Measurements from ENCODE around the gene TMEM132A. TPM values are rescaled to one million over a fixed set of nuclear protein-coding genes. Genes with fewer than 3 reads are reported as not detected.

Gene TMEM132A
- total and polyA plus RNA-seq, 10 donors: 5.6 to 15.6 (median 10.5) TPM

DNA sequence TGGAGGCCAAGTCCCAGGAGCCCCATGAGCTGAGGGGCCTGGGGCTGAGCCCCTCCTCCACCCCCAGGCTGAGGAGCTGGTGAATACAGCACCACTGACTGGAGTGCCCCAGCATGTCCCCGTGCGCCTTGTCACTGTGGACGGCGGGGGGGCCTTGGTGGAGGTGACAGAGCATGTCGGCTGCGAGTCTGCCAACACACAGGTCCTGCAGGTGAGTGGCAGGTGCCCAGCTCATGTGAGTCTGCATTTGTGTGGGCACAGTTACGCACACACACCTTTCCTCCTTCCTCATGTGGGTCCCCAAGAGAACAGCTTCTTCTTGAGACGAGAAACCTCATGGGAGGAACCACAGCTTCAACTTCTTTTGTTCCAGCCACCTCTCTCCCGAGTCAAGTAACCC lies 7.7 kb downstream of the TMEM132A start:
- H3K4me1 ChIP-seq: peaks cover 0 to 48% (median 24%) of the 10 kb centered on the region in 6 donors
- H3K27me3 ChIP-seq (replicated peaks in 1 of 7): peaks cover 0 to 4% (median 0%) of the 10 kb centered on the region in 7 donors
- H3K9me3 ChIP-seq: no peaks in the 10 kb centered on the region
- peak overlapping the region in 1 of 8 donors; percentile 4 for H3K4me3 ChIP-seq
- intact Hi-C loops (cut with DNase I; ENCODE audit: low total_unique reads): no loop called here
- 57 to 79% (median 74%) methylated on average over 9 of the region's 9 CpGs for WGBS, 5 donors
- H3K36me3 ChIP-seq: peaks cover 0 to 12% (median 5%) of the 10 kb centered on the region in 6 donors
- TF ChIP-seq POLR2A (IDR thresholded peaks at IDR 0.05): no peak
- TF ChIP-seq, protein P1, sequence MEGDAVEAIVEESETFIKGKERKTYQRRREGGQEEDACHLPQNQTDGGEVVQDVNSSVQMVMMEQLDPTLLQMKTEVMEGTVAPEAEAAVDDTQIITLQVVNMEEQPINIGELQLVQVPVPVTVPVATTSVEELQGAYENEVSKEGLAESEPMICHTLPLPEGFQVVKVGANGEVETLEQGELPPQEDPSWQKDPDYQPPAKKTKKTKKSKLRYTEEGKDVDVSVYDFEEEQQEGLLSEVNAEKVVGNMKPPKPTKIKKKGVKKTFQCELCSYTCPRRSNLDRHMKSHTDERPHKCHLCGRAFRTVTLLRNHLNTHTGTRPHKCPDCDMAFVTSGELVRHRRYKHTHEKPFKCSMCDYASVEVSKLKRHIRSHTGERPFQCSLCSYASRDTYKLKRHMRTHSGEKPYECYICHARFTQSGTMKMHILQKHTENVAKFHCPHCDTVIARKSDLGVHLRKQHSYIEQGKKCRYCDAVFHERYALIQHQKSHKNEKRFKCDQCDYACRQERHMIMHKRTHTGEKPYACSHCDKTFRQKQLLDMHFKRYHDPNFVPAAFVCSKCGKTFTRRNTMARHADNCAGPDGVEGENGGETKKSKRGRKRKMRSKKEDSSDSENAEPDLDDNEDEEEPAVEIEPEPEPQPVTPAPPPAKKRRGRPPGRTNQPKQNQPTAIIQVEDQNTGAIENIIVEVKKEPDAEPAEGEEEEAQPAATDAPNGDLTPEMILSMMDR (IDR thresholded peaks at IDR 0.05 in 8 of 11, conservative IDR thresholded peaks at IDR 0.05 in 3 of 11): no peak
- TF ChIP-seq POLR2AphosphoS5 (IDR thresholded peaks at IDR 0.05): peak; percentile 76 to 81 (median 80)
- peak overlapping the region in 7 of 8 donors; percentile 40 to 78 (median 71) for H3K27ac ChIP-seq
- peak; percentile 92 for DNase-seq

- Histone ChIP-seq H3K9me3 (no peaks in the 10 kb centered on the region), H3K27me3 (replicated peaks in 1 of 7) (no peaks in the 10 kb centered on the region), H3K36me3 (peaks cover 0 to 21% (median 11%) of the 10 kb centered on the region in 6 donors), H3K27ac (peak overlapping the region in 5 of 8 donors; percentile 52 to 78 (median 76)), H3K4me1 (peaks cover 0 to 56% (median 27%) of the 10 kb centered on the region in 6 donors), H3K4me3 (peak overlapping the region in 1 of 8 donors; percentile 4)
- TF ChIP-seq, protein P1 (IDR thresholded peaks at IDR 0.05 in 8 of 11, conservative IDR thresholded peaks at IDR 0.05 in 3 of 11): no peak
- peak in 2 of 3 donors; percentile 37 to 38 for TF ChIP-seq POLR2AphosphoS5 (IDR thresholded peaks at IDR 0.05)
- peak in 1 of 3 donors; percentile 6 for TF ChIP-seq POLR2A (IDR thresholded peaks at IDR 0.05)
- intact Hi-C loops (cut with DNase I; ENCODE audit: low total_unique reads): no loop called here
- 61 to 73% (median 67%) methylated on average over 5 of the region's 5 CpGs for WGBS, 5 donors
- peak; percentile 69 for DNase-seq
These were observed 8.5 kb downstream of the TMEM132A start for GRCh38 chr11:60932605-60933356.

DNA sequence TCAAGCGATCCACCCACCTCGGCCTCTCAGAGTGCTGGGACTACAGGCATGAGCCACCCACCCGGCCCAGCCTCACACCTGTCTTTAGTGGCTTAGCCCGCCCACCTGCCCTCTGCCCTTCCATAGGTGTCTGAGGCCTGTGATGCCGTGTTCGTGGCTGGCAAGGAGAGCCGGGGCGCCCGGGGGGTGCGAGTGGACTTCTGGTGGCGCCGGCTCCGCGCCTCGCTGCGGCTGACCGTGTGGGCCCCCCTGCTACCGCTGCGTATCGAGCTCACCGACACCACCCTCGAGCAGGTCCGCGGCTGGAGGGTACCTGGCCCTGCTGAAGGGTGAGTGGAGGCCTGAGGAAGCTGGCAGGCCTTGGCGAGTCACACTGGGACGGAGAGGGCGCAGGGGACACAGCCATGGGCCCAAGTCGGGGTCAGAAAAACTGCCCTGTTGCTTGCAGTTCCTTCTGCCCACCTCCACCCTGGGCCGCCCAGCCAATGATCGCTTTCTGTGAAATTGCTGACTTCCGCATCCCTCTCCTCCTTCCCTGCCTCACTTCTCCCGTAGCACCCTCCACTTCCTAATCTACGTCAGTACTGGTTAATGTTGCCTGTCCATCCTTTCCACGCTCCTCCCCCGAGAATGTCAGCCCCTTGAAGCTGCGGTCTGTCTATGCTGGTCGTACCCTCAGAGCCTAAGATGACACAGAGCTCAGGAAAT lies 9.3 kb downstream of the TMEM132A start:
- DNase-seq: peak; percentile 79
- no peaks in the 10 kb centered on the region for H3K27me3 ChIP-seq (replicated peaks in 1 of 7)
- H3K4me3 ChIP-seq: no peak overlapping the region
- H3K27ac ChIP-seq: peak overlapping the region in 5 of 8 donors; percentile 19 to 78 (median 76)
- peaks cover 0 to 59% (median 28%) of the 10 kb centered on the region in 6 donors for H3K4me1 ChIP-seq
- H3K36me3 ChIP-seq: peaks cover 0 to 29% (median 18%) of the 10 kb centered on the region in 6 donors
- no peaks in the 10 kb centered on the region for H3K9me3 ChIP-seq
- WGBS, 5 donors: 86 to 94% (median 91%) methylated on average over 23 to 37 of the region's 37 CpGs
- TF ChIP-seq, protein P1 (IDR thresholded peaks at IDR 0.05 in 8 of 11, conservative IDR thresholded peaks at IDR 0.05 in 3 of 11): no peak
- TF ChIP-seq POLR2AphosphoS5 (IDR thresholded peaks at IDR 0.05): peak; percentile 51 to 76 (median 57)
- intact Hi-C loops (cut with DNase I; ENCODE audit: low total_unique reads): no loop called here

All from spleen (tissue), 11 donors.